ENCODE measurements around the gene ARCN1.

- TF ChIP-seq CTCF (IDR thresholded peaks at IDR 0.05; ENCODE audit: poor library complexity, severe bottlenecking) (no peak), TAF1 (IDR thresholded peaks at IDR 0.05; ENCODE audit: low read depth) (no peak), EZH2 (IDR thresholded peaks at IDR 0.05; ENCODE audit: borderline replicate concordance, insufficient read depth, low read length, poor library complexity, severe bottlenecking) (no peak), POLR2AphosphoS5 (IDR thresholded peaks at IDR 0.05) (no peak), RAD21 (conservative IDR thresholded peaks at IDR 0.05) (no peak), EP300 (conservative IDR thresholded peaks at IDR 0.05; ENCODE audit: poor library complexity, severe bottlenecking) (no peak), REST (IDR thresholded peaks at IDR 0.05; ENCODE audit: borderline replicate concordance) (no peak), MXI1 (conservative IDR thresholded peaks at IDR 0.05; ENCODE audit: poor library complexity, severe bottlenecking) (no peak)
Observed at GRCh38 chr11:118604566-118604965, 32.4 kb downstream of the ARCN1 start.
